Fibroblast of lung (primary cell): Measurements from ENCODE around the gene SYT11.
"Not testable (repeated sequence)": the region's sequence is repeated elsewhere in the genome, so short reads cannot be mapped to it uniquely, and the experiment has no call there.

Source experiments
- EZH2 ChIP-seq: IDR thresholded peaks from 2 replicates; pipeline ENCODE4 v1.5.1; 2012; ENCODE audit warnings: low read length, control low read depth, mild to moderate bottlenecking; ENCODE audit errors: missing control alignments
- TF ChIP-seq, protein P1 (sequence below), 2 donors: IDR thresholded peaks in 1 of 2; conservative IDR thresholded peaks in 1 of 2; 1 replicate in 1 of 2; 2 replicates in 1 of 2; pipeline ENCODE4 v1.5.1; 2011 to 2012; ENCODE audit warnings: low read length in 2 of 2, control low read depth in 1 of 2, inconsistent platforms in 1 of 2, low read depth in 1 of 2, mild to moderate bottlenecking in 1 of 2

DNA sequence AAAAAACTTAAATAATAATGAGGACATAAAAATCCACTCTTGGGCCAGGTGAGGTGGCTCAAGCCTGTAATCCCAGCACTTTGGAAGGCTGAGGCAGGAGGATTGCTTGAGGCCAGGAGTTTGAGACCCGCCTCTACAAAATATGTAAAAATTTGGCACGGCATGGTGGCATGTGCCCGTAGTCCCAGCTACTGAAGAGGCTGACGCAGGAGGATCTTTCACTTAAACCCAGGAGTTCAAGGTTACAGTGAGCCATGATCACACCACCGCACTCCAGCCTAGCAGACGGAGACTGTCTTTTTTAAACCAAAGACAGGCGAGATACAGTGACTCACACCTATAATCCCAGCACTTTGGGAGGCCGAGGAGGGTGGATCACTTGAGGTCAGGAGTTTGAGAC, 37.1 kb downstream of the SYT11 start:
- TF ChIP-seq, protein P1, sequence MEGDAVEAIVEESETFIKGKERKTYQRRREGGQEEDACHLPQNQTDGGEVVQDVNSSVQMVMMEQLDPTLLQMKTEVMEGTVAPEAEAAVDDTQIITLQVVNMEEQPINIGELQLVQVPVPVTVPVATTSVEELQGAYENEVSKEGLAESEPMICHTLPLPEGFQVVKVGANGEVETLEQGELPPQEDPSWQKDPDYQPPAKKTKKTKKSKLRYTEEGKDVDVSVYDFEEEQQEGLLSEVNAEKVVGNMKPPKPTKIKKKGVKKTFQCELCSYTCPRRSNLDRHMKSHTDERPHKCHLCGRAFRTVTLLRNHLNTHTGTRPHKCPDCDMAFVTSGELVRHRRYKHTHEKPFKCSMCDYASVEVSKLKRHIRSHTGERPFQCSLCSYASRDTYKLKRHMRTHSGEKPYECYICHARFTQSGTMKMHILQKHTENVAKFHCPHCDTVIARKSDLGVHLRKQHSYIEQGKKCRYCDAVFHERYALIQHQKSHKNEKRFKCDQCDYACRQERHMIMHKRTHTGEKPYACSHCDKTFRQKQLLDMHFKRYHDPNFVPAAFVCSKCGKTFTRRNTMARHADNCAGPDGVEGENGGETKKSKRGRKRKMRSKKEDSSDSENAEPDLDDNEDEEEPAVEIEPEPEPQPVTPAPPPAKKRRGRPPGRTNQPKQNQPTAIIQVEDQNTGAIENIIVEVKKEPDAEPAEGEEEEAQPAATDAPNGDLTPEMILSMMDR (conservative IDR thresholded peaks at IDR 0.05 in 1 of 2, IDR thresholded peaks at IDR 0.05 in 1 of 2; ENCODE audit: low read depth in 1 of 2, low read length in 2 of 2): not testable (repeated sequence)
- not testable (repeated sequence) for TF ChIP-seq EZH2
